ENCODE data around the gene TFR2. TPM values are rescaled to one million over a fixed set of nuclear protein-coding genes. Genes with fewer than 3 reads are reported as not detected.

The TFR2 gene
- total and polyA plus RNA-seq, 9 of the 15 experiments (the other 6 are each of a cell fraction or from before 2014, with no cell fraction given): 3.8 to 123 (median 51.1) TPM

DNA sequence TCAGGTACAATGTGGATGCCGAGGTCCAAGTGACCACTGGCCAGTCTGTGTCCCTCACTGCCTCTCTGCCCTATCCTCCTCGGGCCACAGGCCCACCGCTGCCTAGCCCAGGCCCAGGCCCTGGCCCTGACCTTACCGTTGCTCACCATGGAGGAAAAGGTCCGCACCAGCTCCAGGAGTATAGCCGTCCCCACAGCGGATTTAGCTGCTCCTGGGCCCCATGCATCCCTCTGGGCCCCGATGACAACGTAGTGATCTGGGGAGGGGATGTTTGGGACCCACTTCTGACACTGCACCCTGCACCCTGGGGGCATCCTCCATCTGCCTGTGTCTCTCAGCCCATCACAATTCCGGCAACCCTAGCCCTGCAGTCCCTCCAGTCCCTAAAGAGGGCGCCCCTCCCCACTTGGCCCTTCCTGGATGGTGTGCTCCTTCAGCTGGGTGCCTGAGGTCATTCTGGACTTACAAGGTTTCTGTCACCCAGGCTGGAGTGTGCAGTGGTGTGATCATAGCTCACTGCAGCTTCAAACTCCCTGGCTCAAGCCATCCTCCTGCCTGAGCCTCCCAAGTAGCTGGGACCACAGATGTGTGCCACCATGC is 12.1 kb downstream of the TFR2 start (continued):
- TF ChIP-seq ZNF263 (CRISPR knock-in tag; IDR thresholded peaks at IDR 0.05; ENCODE audit: borderline replicate concordance) (peak; percentile 42; the same call in 1 of the 2 replicates), CEBPG (CRISPR knock-in tag; IDR thresholded peaks at IDR 0.05) (no peak), CEBPG (tag; conservative IDR thresholded peaks at IDR 0.05 in 1 of 2, IDR thresholded peaks at IDR 0.05 in 1 of 2) (no peak), POLR2G (IDR thresholded peaks at IDR 0.05; ENCODE audit: low read depth, low read length) (peak; percentile 56), LARP7 (IDR thresholded peaks at IDR 0.05) (no peak), RFX7 (CRISPR knock-in tag; IDR thresholded peaks at IDR 0.05) (no peak), MYNN (IDR thresholded peaks at IDR 0.05) (0 out of 2 replicates have a peak, but pooled peaks have one; percentile 55), MYNN (CRISPR knock-in tag; IDR thresholded peaks at IDR 0.05) (no peak), SREBF2 (CRISPR knock-in tag; IDR thresholded peaks at IDR 0.05) (no peak), CTBP1 (IDR thresholded peaks at IDR 0.05; ENCODE audit: borderline replicate concordance) (peak; percentile 67), FOXM1 (IDR thresholded peaks at IDR 0.05; ENCODE audit: low read depth) (no peak), FOXM1 (CRISPR knock-in tag; IDR thresholded peaks at IDR 0.05; ENCODE audit: low read depth) (no peak), SMAD3 (CRISPR knock-in tag; conservative IDR thresholded peaks at IDR 0.05) (no peak), FOXJ3 (CRISPR knock-in tag; IDR thresholded peaks at IDR 0.05) (no peak), ZNF316 (IDR thresholded peaks at IDR 0.05) (no peak), GTF2A2 (tag; IDR thresholded peaks at IDR 0.05) (no peak), SIN3A (IDR thresholded peaks at IDR 0.05; ENCODE audit: borderline replicate concordance in 2 of 2, control insufficient read depth in 1 of 2, low read depth in 2 of 2, low read length in 2 of 2) (peak in 1 of 2 experiments; percentile 33; a peak in 1 of 4 replicates), SMARCC2 (IDR thresholded peaks at IDR 0.05; ENCODE audit: low read depth) (no peak), MCM2 (IDR thresholded peaks at IDR 0.05; ENCODE audit: low read depth) (no peak), CBX5 (IDR thresholded peaks at IDR 0.05; ENCODE audit: borderline replicate concordance, low read depth) (no peak)
- TF ChIP-seq, protein P1, sequence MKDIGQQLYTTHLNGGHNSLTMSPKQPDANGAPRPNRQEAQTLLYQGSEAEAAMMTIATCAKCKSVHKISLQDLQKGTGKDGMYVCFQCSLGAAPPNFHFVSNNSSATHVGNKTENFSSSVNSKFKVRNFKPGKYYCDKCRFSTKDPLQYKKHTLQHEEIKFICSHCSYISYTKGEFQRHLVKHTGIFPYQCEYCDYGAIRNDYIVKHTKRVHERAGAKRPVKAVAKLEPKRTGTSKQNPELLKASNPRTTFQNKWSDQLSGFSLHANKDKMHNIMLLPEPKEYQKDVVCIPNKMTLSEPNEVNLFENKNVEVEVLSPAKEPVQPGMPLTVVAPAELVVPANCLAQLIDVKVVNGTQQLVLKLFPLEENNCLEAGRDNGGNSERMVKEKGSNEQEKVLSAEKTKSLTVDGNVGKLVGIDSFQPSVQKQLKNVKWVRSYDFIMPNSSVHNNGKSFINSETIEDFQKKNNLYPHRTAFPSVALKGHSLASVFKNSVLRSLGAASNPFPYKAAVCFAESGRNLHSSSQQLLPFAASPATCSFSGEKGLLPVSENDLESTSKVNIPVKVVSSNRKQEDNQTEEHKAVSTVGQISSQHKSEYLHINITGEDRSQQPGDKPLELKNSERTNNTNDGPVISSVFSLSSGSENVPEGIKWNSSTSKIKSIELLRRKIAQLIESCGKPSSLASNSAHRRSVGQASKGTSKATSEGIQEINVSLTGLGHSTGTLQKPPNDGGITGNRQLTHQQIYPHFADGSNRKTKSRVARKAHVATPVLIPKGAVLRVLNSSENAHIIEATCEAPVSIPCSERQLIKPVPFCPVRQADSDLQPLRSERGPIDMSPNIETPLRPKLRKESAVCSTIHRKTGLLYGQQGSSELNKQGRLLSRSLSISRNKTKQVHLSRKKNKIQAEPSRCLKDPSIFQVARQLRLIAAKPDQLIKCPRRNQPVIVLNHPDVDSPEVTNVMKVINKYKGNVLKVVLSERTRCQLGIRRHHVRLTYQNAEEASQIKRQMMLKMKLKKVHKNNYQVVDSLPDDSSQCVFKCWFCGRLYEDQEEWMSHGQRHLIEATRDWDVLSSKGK (CRISPR knock-in tag; IDR thresholded peaks at IDR 0.05): no peak
- TF ChIP-seq, protein P2, sequence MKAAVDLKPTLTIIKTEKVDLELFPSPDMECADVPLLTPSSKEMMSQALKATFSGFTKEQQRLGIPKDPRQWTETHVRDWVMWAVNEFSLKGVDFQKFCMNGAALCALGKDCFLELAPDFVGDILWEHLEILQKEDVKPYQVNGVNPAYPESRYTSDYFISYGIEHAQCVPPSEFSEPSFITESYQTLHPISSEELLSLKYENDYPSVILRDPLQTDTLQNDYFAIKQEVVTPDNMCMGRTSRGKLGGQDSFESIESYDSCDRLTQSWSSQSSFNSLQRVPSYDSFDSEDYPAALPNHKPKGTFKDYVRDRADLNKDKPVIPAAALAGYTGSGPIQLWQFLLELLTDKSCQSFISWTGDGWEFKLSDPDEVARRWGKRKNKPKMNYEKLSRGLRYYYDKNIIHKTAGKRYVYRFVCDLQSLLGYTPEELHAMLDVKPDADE (conservative IDR thresholded peaks at IDR 0.05; ENCODE audit: control insufficient read depth, low read depth, low read length): no peak
- TF ChIP-seq, protein P3, sequence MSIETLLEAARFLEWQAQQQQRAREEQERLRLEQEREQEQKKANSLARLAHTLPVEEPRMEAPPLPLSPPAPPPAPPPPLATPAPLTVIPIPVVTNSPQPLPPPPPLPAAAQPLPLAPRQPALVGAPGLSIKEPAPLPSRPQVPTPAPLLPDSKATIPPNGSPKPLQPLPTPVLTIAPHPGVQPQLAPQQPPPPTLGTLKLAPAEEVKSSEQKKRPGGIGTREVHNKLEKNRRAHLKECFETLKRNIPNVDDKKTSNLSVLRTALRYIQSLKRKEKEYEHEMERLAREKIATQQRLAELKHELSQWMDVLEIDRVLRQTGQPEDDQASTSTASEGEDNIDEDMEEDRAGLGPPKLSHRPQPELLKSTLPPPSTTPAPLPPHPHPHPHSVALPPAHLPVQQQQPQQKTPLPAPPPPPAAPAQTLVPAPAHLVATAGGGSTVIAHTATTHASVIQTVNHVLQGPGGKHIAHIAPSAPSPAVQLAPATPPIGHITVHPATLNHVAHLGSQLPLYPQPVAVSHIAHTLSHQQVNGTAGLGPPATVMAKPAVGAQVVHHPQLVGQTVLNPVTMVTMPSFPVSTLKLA (conservative IDR thresholded peaks at IDR 0.05): peak in 1 of 2 experiments; percentile 23; a peak in 1 of 4 replicates

All from K562 (cell line).